OCI-LY3 (cell line): ENCODE measurements around the gene AHNAK.
"Not testable (repeated sequence)": the region's sequence is repeated elsewhere in the genome, so short reads cannot be mapped to it uniquely, and the experiment has no call there.

Source experiments
- H2AFZ ChIP-seq: fragments of 200-600, 300-600 bp; shearing (Covaris generic); 2 replicates; pipeline ENCODE4 v1.6.0; 2014; ENCODE audit warnings: antibody characterized with exemption, low read depth, low read length
- H3K27ac ChIP-seq: fragments of 200-600, 300-600 bp; sonication (generic); 2 replicates; pipeline ENCODE4 v1.5.1; 2014; ENCODE audit warnings: mild to moderate bottlenecking, low read length, moderate library complexity, mixed read lengths
- H3K27me3 ChIP-seq: fragments of 200-600, 300-600 bp; sonication (generic); 2 replicates; pipeline ENCODE4 v1.6.1; 2014; ENCODE audit warnings: low read depth, low read length, mixed read lengths
- H3K36me3 ChIP-seq: fragments of 200-600, 300-600 bp; sonication (generic); replicated peaks from 2 replicates; pipeline ENCODE3; 2014; ENCODE audit warnings: low read depth, low read length, mixed read lengths
- H3K4me1 ChIP-seq: fragments of 300-600, 200-600 bp; sonication (generic); 2 replicates; pipeline ENCODE4 v1.6.1; 2014; ENCODE audit warnings: low read length, mixed read lengths
- H3K4me2 ChIP-seq: fragments of 200-600, 300-600 bp; sonication (generic); 2 replicates; pipeline ENCODE4 v1.6.1; 2014; ENCODE audit warnings: low read length, mixed read lengths
- H3K4me3 ChIP-seq: fragments of 300-600, 200-600 bp; sonication (generic); 2 replicates; pipeline ENCODE4 v1.5.1; 2014; ENCODE audit warnings: antibody characterized with exemption, mild to moderate bottlenecking, low read length, moderate library complexity
- H3K79me2 ChIP-seq: fragments of 300-600, 200-600 bp; shearing (Covaris generic); 2 replicates; pipeline ENCODE4 v1.6.1; 2014; ENCODE audit warnings: mild to moderate bottlenecking, low read length, mixed read lengths
- H3K9ac ChIP-seq: fragments of 300-600, 200-600 bp; shearing (Covaris generic); 2 replicates; pipeline ENCODE4 v1.6.0; 2014; ENCODE audit warnings: mild to moderate bottlenecking, low read length, moderate library complexity
- H3K9me3 ChIP-seq: fragments of 200-600, 300-600 bp; shearing (Covaris generic); 2 replicates; pipeline ENCODE4 v1.6.1; 2014; ENCODE audit warnings: low read length, mixed read lengths; ENCODE audit not compliant: insufficient read depth
- H4K20me1 ChIP-seq: fragments of 200-600, 300-600 bp; sonication (generic); 2 replicates; pipeline ENCODE4 v1.6.1; 2016; ENCODE audit warnings: low read length, mixed read lengths; ENCODE audit not compliant: insufficient read depth
- EZH2phosphoT487 ChIP-seq: fragments of 200-600 bp; shearing (Covaris generic); IDR thresholded peaks from 2 replicates; pipeline ENCODE4 v1.6.1; 2018; ENCODE audit warnings: antibody characterized with exemption, mixed run types, low read depth
- TF ChIP-seq, protein P1 (sequence below): fragments of 200-600, 300-600 bp; sonication (generic); IDR thresholded peaks from 2 replicates; pipeline ENCODE4 v1.5.1; 2014; ENCODE audit warnings: antibody characterized with exemption, low read length, low read depth

The AHNAK gene

DNA sequence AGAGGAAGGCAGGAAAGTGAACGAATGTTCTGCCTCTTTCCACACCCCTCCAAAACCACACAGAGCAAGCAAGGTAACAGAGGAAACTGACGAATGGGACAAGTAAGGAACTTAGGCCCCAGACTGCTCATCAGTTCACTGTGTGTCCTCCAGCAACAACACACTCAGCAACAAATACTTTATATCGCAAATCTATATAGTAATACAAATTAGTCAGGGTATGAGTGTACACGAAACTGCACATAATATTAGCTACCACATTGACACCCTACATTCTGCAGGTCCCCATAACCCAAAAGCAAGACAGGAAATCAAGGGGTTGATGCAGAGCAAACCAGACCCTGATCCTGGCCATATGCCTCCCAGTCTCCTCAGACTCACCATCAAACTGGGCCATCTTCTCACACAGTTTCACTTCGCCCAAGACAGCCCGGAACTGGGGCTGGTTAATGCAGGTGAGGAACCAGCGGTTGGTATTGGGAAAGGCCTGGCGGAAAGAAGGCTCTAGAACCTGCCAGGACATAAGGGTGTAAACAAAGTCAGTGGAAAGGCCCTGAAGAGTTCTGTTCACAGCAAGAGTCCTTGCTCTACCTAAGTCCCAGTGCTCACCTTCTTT lies 20.5 kb upstream of the AHNAK start:
- no peaks in the 10 kb centered on the region for H3K9me3 ChIP-seq
- H3K4me3 ChIP-seq: no peak overlapping the region
- H3K36me3 ChIP-seq: peaks cover 71% of the 10 kb centered on the region
- H3K27me3 ChIP-seq: no peaks in the 10 kb centered on the region
- H3K79me2 ChIP-seq: peaks cover 91% of the 10 kb centered on the region
- H3K9ac ChIP-seq: no peak overlapping the region
- H3K27ac ChIP-seq: peak overlapping the region; percentile 69
- H3K4me2 ChIP-seq: peak overlapping the region; percentile 16
- H2AFZ ChIP-seq: no peak overlapping the region
- peaks cover 24% of the 10 kb centered on the region; the same call in 1 of the 2 replicates for H4K20me1 ChIP-seq
- TF ChIP-seq, protein P1, sequence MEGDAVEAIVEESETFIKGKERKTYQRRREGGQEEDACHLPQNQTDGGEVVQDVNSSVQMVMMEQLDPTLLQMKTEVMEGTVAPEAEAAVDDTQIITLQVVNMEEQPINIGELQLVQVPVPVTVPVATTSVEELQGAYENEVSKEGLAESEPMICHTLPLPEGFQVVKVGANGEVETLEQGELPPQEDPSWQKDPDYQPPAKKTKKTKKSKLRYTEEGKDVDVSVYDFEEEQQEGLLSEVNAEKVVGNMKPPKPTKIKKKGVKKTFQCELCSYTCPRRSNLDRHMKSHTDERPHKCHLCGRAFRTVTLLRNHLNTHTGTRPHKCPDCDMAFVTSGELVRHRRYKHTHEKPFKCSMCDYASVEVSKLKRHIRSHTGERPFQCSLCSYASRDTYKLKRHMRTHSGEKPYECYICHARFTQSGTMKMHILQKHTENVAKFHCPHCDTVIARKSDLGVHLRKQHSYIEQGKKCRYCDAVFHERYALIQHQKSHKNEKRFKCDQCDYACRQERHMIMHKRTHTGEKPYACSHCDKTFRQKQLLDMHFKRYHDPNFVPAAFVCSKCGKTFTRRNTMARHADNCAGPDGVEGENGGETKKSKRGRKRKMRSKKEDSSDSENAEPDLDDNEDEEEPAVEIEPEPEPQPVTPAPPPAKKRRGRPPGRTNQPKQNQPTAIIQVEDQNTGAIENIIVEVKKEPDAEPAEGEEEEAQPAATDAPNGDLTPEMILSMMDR: no peak
- TF ChIP-seq EZH2phosphoT487: no peak
- H3K4me1 ChIP-seq: peaks cover 47% of the 10 kb centered on the region

DNA sequence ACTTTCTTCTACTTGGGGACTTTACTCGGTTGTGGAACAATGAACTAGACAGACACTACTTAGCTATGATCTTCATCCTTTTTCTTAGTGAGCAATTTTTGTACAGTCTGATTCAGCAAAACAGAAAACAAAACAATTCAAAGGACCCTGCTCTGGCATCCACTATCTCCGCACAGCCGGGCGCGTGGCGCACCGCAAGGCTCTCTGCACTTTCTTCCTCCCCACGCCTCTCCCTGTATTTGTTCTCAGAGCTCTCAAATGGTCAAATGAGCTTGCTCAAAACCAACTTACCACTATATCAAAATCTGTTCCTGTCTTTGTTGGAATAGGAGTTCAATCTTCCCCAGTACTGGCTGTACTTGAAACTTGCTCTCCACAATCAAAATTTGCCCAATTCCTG lies 19.6 kb upstream of the AHNAK start:
- H2AFZ ChIP-seq: no peak overlapping the region
- H3K9ac ChIP-seq: no peak overlapping the region
- no peaks in the 10 kb centered on the region for H3K27me3 ChIP-seq
- no peaks in the 10 kb centered on the region for H3K9me3 ChIP-seq
- TF ChIP-seq, protein P1: no peak
- H3K4me2 ChIP-seq: no peak overlapping the region
- H3K36me3 ChIP-seq: peaks cover 62% of the 10 kb centered on the region
- peaks cover 38% of the 10 kb centered on the region for H3K4me1 ChIP-seq
- H3K4me3 ChIP-seq: no peak overlapping the region
- peaks cover 24% of the 10 kb centered on the region; the same call in 1 of the 2 replicates for H4K20me1 ChIP-seq
- peak overlapping the region; percentile 69 for H3K27ac ChIP-seq
- peaks cover 86% of the 10 kb centered on the region for H3K79me2 ChIP-seq

DNA sequence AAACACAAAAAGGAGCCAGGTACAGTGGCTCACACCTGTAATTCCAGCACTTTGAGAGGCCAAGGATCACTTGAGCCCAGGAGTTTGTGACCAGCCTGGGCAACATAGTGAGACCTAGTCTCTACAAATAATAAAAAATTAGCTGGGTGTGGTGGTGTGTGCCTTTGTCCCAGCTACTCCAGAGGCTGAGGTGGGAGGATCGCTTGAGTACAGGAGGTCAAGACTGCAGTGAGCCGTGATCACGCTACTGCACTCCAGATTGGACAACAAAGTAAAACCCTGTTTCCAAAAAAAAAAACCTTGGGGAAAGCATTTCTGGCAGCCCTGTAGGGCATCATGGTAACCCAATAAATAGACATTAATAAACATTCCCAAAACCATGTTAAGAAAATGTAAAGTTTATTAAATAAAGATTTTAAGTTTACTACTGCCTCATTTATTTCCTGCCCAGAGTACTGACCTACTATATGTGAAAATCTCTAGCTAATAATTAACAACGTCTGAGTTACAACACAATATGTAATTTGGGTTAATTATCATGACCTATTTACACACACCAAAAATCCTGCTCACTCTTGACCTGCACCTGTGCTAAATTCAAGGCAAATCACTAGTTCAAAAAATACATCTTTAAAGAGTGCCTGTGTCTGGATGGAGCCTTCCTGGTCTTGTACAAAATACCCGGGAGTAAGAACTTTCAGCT lies 18.6 kb upstream of the AHNAK start:
- H4K20me1 ChIP-seq: peaks cover 28% of the 10 kb centered on the region; the same call in 1 of the 2 replicates
- H3K4me3 ChIP-seq: no peak overlapping the region
- H3K9me3 ChIP-seq: no peaks in the 10 kb centered on the region
- H3K36me3 ChIP-seq: peaks cover 59% of the 10 kb centered on the region
- H2AFZ ChIP-seq: no peak overlapping the region
- TF ChIP-seq EZH2phosphoT487: no peak
- TF ChIP-seq, protein P1: no peak
- no peak overlapping the region for H3K9ac ChIP-seq
- H3K4me1 ChIP-seq: peaks cover 39% of the 10 kb centered on the region
- H3K27me3 ChIP-seq: no peaks in the 10 kb centered on the region
- no peak overlapping the region for H3K4me2 ChIP-seq
- H3K27ac ChIP-seq: peak overlapping the region; percentile 16
- H3K79me2 ChIP-seq: peaks cover 82% of the 10 kb centered on the region

DNA sequence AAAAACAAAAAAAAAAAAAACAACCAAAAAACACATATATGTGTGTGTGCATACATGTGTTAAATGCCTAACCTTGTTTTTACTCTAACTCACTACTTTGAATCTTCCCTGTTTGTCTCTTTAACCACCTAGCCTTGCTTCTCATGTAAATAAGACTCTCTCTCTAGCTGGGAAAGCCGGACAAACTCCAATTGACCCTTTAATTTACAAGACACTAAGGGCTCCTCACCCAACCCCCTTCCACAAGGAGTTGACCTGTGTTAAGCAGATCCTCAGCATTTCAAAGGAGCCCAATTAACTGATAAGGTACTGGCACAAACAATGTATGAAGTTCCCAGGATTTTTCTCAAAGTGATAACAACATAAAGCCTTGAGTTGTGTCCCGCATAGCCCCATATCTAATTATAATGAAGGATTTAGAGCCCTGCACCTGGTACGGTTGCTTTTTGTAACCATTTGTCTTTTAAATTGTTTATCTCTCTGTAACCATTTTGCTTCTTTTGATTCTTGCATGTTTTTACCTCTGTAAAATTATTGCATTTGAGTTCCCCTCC lies 15.1 kb upstream of the AHNAK start:
- H3K9ac ChIP-seq, H3K9me3 ChIP-seq, H3K4me2 ChIP-seq, H3K4me3 ChIP-seq, H3K27me3 ChIP-seq, H2AFZ ChIP-seq, H3K27ac ChIP-seq: not testable (repeated sequence)
- Histone ChIP-seq H3K4me1 (peaks cover 48% of the 10 kb centered on the region), H3K79me2 (peaks cover 68% of the 10 kb centered on the region), H3K36me3 (peaks cover 58% of the 10 kb centered on the region), H4K20me1 (peaks cover 21% of the 10 kb centered on the region; the same call in 1 of the 2 replicates)
